Transverse colon (tissue), 4 donors: Measurements from ENCODE around the gene PFKFB3. TPM values are rescaled to one million over a fixed set of nuclear protein-coding genes. Genes with fewer than 3 reads are reported as not detected.

Source experiments
- DNase-seq: peaks from one replicate; pipeline ENCODE4 v3.0.0-alpha.2; 2019
- H3K27ac ChIP-seq, 4 donors: fragments of 200-600 bp; sonication (generic); 2 replicates each; pipeline ENCODE4 v1.5.1; 2016 to 2018; ENCODE audit warnings: inconsistent platforms in 4 of 4
- H3K27me3 ChIP-seq: fragments of 200-600 bp; sonication (generic); 2 replicates; pipeline ENCODE4 v1.5.1; 2017; ENCODE audit warnings: inconsistent platforms
- H3K36me3 ChIP-seq, 4 donors: fragments of 200-600 bp; sonication (generic); 2 replicates each; pipeline ENCODE4 v1.5.1; 2017 to 2019; ENCODE audit warnings: inconsistent platforms in 4 of 4
- H3K4me1 ChIP-seq, 4 donors: fragments of 200-600 bp; sonication (generic); 2 replicates each; pipeline ENCODE4 v1.5.1; 2017 to 2020; ENCODE audit warnings: inconsistent platforms in 4 of 4
- H3K4me3 ChIP-seq, 4 donors: fragments of 200-600 bp; sonication (generic); 1 replicate in 1 of 4; 2 replicates in 3 of 4; pipeline versions ENCODE4 v1.5.1 to v1.6.1; 2017 to 2019; ENCODE audit warnings: inconsistent platforms in 4 of 4
- H3K9me3 ChIP-seq, 2 donors: fragments of 200-600 bp; sonication (generic); 2 replicates each; pipeline ENCODE4 v1.5.1; 2017 to 2019; ENCODE audit warnings: inconsistent platforms in 2 of 2
- CTCF ChIP-seq, 5 experiments: fragments of 200-600 bp in 3 of 5; fragments of 450-650 bp in 2 of 5; sonication (generic) in 3 of 5; IDR thresholded peaks; 1 replicate in 2 of 5; 2 replicates in 3 of 5; pipeline ENCODE4 v1.5.1; 2016 to 2017; ENCODE audit warnings: antibody characterized with exemption in 5 of 5, inconsistent platforms in 3 of 5, mild to moderate bottlenecking in 2 of 5, moderate library complexity in 1 of 5
- EP300 ChIP-seq: sonication (generic); formaldehyde crosslinking; IDR thresholded peaks from one replicate; pipeline ENCODE4 v1.6.1; 2017; ENCODE audit warnings: antibody characterized with exemption, low read depth
- POLR2A ChIP-seq: fragments of 450-650 bp; IDR thresholded peaks from one replicate; pipeline ENCODE4 v1.6.1; 2016; ENCODE audit warnings: antibody characterized with exemption, mild to moderate bottlenecking, moderate library complexity
- POLR2AphosphoS5 ChIP-seq, 3 donors: sonication (generic); formaldehyde crosslinking; IDR thresholded peaks; one replicate each; pipeline ENCODE4 v1.6.1; 2016; ENCODE audit warnings: antibody characterized with exemption in 3 of 3
- WGBS, 2 donors: methylation state at CpG; one replicate each; pipeline ENCODE4 v1.1.5; 2018; ENCODE audit warnings: low coverage in 1 of 2; 5-methylcytosine and 5-hydroxymethylcytosine counted together
- in situ Hi-C, 4 donors: fragments of 200-750 bp; cut with MboI; loops; one replicate each; pipeline versions ENCODE4 v1.15.0 to v1.15.1; 2017; ENCODE audit warnings: low sequenced_read_pairs in 3 of 4, low pct_ligation_motif_present in 1 of 4, low pct_unique_long_range_greater_than_20kb in 1 of 4
- intact Hi-C: fragments of 100-400 bp; cut with DNase I; formaldehyde crosslinking; loops from one replicate; pipeline ENCODE4 v1.15.1; 2023; ENCODE audit warnings: low total_unique reads
- total RNA-seq, 4 donors: library from RNA; depleted of rRNA; stranded (reverse); fragments of >200 nt; gene quantifications; one replicate each; pipeline ENCODE4 v1.1.0, GENCODE V29; 2016

PFKFB3 gene
- total RNA-seq, 4 donors from 2014 or later = 16.9 to 29.9 (median 20.2) TPM

- H3K27me3 ChIP-seq = no peaks in the 10 kb centered on the region
- DNase-seq = no peak
- H3K36me3 ChIP-seq = no peaks in the 10 kb centered on the region
- intact Hi-C loops = no loop called here
- H3K27ac ChIP-seq = peak overlapping the region in 1 of 4 donors; percentile 6
- TF ChIP-seq EP300 = no peak
- no peak for TF ChIP-seq POLR2AphosphoS5 (IDR thresholded peaks at IDR 0.05)
- TF ChIP-seq CTCF (IDR thresholded peaks at IDR 0.05) = no peak
- TF ChIP-seq POLR2A = no peak
- H3K4me1 ChIP-seq = peaks cover 19 to 52% (median 28%) of the 10 kb centered on the region in 4 donors
- H3K9me3 ChIP-seq = no peaks in the 10 kb centered on the region
- WGBS, 2 donors = 90 to 93% methylated on average over 4 to 21 of the region's 22 CpGs
- no peak overlapping the region for H3K4me3 ChIP-seq
- in situ Hi-C loops = no loop called here
Measured at GRCh38 chr10:6174201-6174874, 28.4 kb upstream of the PFKFB3 start.

DNA sequence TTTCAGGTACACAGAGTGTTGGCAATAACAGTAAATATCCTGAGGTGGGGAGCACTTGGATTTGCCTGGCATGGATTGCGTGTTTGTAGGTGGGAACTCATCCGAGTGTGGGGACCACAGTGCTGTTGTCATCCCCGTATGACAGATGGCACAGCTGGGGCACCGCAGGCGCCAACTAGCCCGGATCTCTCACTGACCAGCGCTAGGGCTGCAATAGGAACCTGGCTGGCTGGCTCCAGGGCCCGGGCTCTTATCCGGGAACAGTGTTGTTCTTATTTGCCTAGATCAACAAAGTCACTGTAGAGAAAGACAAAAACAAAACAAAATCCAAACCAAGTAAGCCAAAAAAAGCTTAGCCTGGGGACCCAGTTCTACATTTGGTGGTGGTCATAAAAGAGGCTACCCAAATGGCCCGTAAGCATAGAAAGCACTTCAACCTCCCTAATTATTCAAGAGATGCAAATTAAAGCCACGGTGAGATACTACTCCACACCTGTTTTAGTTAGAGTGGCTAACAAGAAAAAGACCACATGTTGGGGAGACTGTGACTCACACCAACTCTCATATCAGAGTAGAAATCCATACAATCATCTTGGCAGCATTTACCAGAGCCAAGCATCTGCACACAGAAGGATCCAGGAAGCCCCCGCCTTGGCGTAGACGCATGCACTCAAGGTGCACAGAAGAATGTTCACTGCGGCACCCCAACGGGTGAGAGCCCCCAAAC is 27.2 kb upstream of the PFKFB3 start:
- no peak for TF ChIP-seq CTCF (IDR thresholded peaks at IDR 0.05)
- TF ChIP-seq POLR2A = no peak
- TF ChIP-seq EP300 = no peak
- no peak for TF ChIP-seq POLR2AphosphoS5 (IDR thresholded peaks at IDR 0.05)
- Histone ChIP-seq H3K4me1 (peaks cover 9 to 41% (median 20%) of the 10 kb centered on the region in 4 donors), H3K9me3 (no peaks in the 10 kb centered on the region), H3K27me3 (no peaks in the 10 kb centered on the region), H3K27ac (no peak overlapping the region), H3K4me3 (no peak overlapping the region), H3K36me3 (no peaks in the 10 kb centered on the region)
- no peak for DNase-seq
- 73 to 90% methylated on average over 3 to 16 of the region's 16 CpGs for WGBS, 2 donors
- intact Hi-C loops = no loop called here
- in situ Hi-C loops = no loop called here

GRCh38 chr10:6176691-6177231 is 26.0 kb upstream of the PFKFB3 start:
- no peak for DNase-seq
- H3K4me1 ChIP-seq = peaks cover 3 to 29% (median 11%) of the 10 kb centered on the region in 4 donors
- no peaks in the 10 kb centered on the region for H3K9me3 ChIP-seq
- in situ Hi-C loops (no loop called here), intact Hi-C loops (no loop called here)
- no peaks in the 10 kb centered on the region for H3K27me3 ChIP-seq
- no peak overlapping the region for H3K4me3 ChIP-seq
- peak overlapping the region; percentile 21 to 52 (median 31) for H3K27ac ChIP-seq
- no peak for TF ChIP-seq POLR2A
- TF ChIP-seq CTCF (IDR thresholded peaks at IDR 0.05) = no peak
- TF ChIP-seq POLR2AphosphoS5 (IDR thresholded peaks at IDR 0.05) = no peak
- TF ChIP-seq EP300 = no peak
- no peaks in the 10 kb centered on the region for H3K36me3 ChIP-seq
- WGBS, 2 donors = 77% methylated on average over 8 of the region's 8 CpGs; no CpG with 5 or more reads in 1 of the 2 donors

DNA sequence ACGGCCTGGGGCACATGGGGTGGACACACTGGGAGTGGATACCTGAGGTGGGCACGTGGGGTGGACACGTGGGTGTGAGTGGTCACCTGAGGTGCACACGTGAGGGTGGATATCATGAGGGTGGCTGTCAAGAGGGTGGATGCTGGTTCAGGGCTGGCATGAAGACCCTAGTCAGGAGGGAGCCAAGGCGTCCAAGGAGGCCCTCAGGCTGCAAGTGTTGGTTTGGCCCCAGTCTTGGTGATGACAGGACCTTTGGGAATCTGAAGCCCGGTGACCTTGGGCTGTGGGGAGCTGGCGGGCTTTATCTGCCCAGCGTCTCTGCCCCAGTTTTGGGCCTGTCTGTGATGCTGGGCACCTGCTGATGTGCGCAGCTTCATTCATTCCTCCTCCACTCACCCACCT is 24.9 kb upstream of the PFKFB3 start:
- no peak overlapping the region for H3K27ac ChIP-seq
- in situ Hi-C loops = no loop called here
- TF ChIP-seq POLR2AphosphoS5 (IDR thresholded peaks at IDR 0.05) (no peak), POLR2A (no peak), EP300 (no peak), CTCF (IDR thresholded peaks at IDR 0.05) (no peak)
- 94% methylated on average over 9 of the region's 9 CpGs; no CpG with 5 or more reads in 1 of the 2 donors for WGBS, 2 donors
- H3K27me3 ChIP-seq = no peaks in the 10 kb centered on the region
- H3K36me3 ChIP-seq = no peaks in the 10 kb centered on the region
- H3K4me1 ChIP-seq = peaks cover 9 to 24% (median 15%) of the 10 kb centered on the region in 4 donors
- intact Hi-C loops = no loop called here
- H3K4me3 ChIP-seq = no peak overlapping the region
- H3K9me3 ChIP-seq = no peaks in the 10 kb centered on the region
- no peak for DNase-seq
